HUES6 (cell line): ENCODE data around the gene CPAMD8.
"Not testable (repeated sequence)": the region's sequence is repeated elsewhere in the genome, so short reads cannot be mapped to it uniquely, and the experiment has no call there.

Experiments
- H3K27ac ChIP-seq: 2 replicates; pipeline ENCODE4 v1.7.0; 2013; ENCODE audit warnings: low read depth, mild to moderate bottlenecking, low read length, inconsistent platforms
- H3K27me3 ChIP-seq: 2 replicates; pipeline ENCODE4 v1.6.1; 2013; ENCODE audit warnings: low read length; ENCODE audit not compliant: control insufficient read depth, insufficient read depth
- H3K36me3 ChIP-seq: 2 replicates; pipeline ENCODE4 v1.6.1; 2013; ENCODE audit warnings: low read length; ENCODE audit not compliant: control insufficient read depth, insufficient read depth
- H3K4me1 ChIP-seq: 2 replicates; pipeline ENCODE4 v1.6.1; 2013; ENCODE audit warnings: low read length; ENCODE audit not compliant: control insufficient read depth, insufficient read depth
- H3K4me3 ChIP-seq: 2 replicates; pipeline ENCODE4 v1.5.1; 2013; ENCODE audit warnings: low read depth, low read length
- H3K9ac ChIP-seq: one replicate; pipeline ENCODE4 v1.6.1; 2013; ENCODE audit warnings: mild to moderate bottlenecking, low read length
- H3K9me3 ChIP-seq: 2 replicates; pipeline ENCODE4 v1.6.1; 2013; ENCODE audit warnings: low read depth, low read length; ENCODE audit not compliant: control insufficient read depth, insufficient read depth

Gene CPAMD8

GRCh38 chr19:16960996-16961822 is 65.4 kb downstream of the CPAMD8 start:
- not testable (repeated sequence) for H3K36me3 ChIP-seq, H3K27me3 ChIP-seq, H3K9me3 ChIP-seq
- H3K4me1 ChIP-seq, result peaks cover 11% of the 10 kb centered on the region
- peak overlapping the region; percentile 48 for H3K4me3 ChIP-seq
- peak overlapping the region; percentile 81 for H3K9ac ChIP-seq
- peak overlapping the region; percentile 76 for H3K27ac ChIP-seq

- not testable (repeated sequence) for H3K27ac ChIP-seq, H3K9me3 ChIP-seq, H3K36me3 ChIP-seq, H3K9ac ChIP-seq, H3K27me3 ChIP-seq, H3K4me3 ChIP-seq
- H3K4me1 ChIP-seq, result peaks cover 11% of the 10 kb centered on the region
These were observed 68.3 kb downstream of the CPAMD8 start for GRCh38 chr19:16958277-16958676.

GRCh38 chr19:16957855-16958254 is 68.8 kb downstream of the CPAMD8 start:
- Histone ChIP-seq H3K9me3 (no peaks in the 10 kb centered on the region; the same call in 1 of the 2 replicates), H3K27ac (no peak overlapping the region)

GRCh38 chr19:16957151-16957701 is 69.4 kb downstream of the CPAMD8 start:
- Histone ChIP-seq H3K36me3 (no peaks in the 10 kb centered on the region), H3K4me3 (no peak overlapping the region), H3K9ac (no peak overlapping the region), H3K27ac (no peak overlapping the region), H3K9me3 (no peaks in the 10 kb centered on the region; the same call in 1 of the 2 replicates), H3K4me1 (peaks cover 11% of the 10 kb centered on the region), H3K27me3 (no peaks in the 10 kb centered on the region)

More at GRCh38 chr19:16957855-16958254, 68.8 kb downstream of the CPAMD8 start:
- Histone ChIP-seq H3K9ac (no peak overlapping the region), H3K27me3 (no peaks in the 10 kb centered on the region), H3K4me3 (no peak overlapping the region), H3K36me3 (no peaks in the 10 kb centered on the region), H3K4me1 (peaks cover 11% of the 10 kb centered on the region)

- Histone ChIP-seq H3K4me1 (no peaks in the 10 kb centered on the region), H3K27ac (no peak overlapping the region), H3K9me3 (no peaks in the 10 kb centered on the region), H3K4me3 (no peak overlapping the region), H3K9ac (no peak overlapping the region), H3K36me3 (no peaks in the 10 kb centered on the region), H3K27me3 (no peaks in the 10 kb centered on the region)
These were observed 71.4 kb downstream of the CPAMD8 start for GRCh38 chr19:16955161-16955560.

GRCh38 chr19:16952046-16952445 is 74.6 kb downstream of the CPAMD8 start:
- no peak overlapping the region for H3K9ac ChIP-seq
- H3K4me3 ChIP-seq, result no peak overlapping the region
- no peaks in the 10 kb centered on the region for H3K4me1 ChIP-seq
- no peaks in the 10 kb centered on the region for H3K27me3 ChIP-seq
- no peaks in the 10 kb centered on the region for H3K9me3 ChIP-seq
- H3K27ac ChIP-seq, result no peak overlapping the region
- H3K36me3 ChIP-seq, result no peaks in the 10 kb centered on the region

GRCh38 chr19:16951529-16951928 is 75.1 kb downstream of the CPAMD8 start:
- Histone ChIP-seq H3K4me3 (no peak overlapping the region), H3K4me1 (no peaks in the 10 kb centered on the region), H3K9ac (no peak overlapping the region), H3K9me3 (no peaks in the 10 kb centered on the region; the same call in 1 of the 2 replicates), H3K27ac (no peak overlapping the region), H3K27me3 (no peaks in the 10 kb centered on the region), H3K36me3 (no peaks in the 10 kb centered on the region)

GRCh38 chr19:16949496-16950023 is 77.0 kb downstream of the CPAMD8 start:
- Histone ChIP-seq H3K4me1 (peaks cover 6% of the 10 kb centered on the region; the same call in 1 of the 2 replicates), H3K9ac (no peak overlapping the region), H3K4me3 (no peak overlapping the region), H3K9me3 (no peaks in the 10 kb centered on the region; the same call in 1 of the 2 replicates), H3K36me3 (no peaks in the 10 kb centered on the region), H3K27me3 (no peaks in the 10 kb centered on the region), H3K27ac (no peak overlapping the region)

- peaks cover 6% of the 10 kb centered on the region; the same call in 1 of the 2 replicates for H3K4me1 ChIP-seq
- H3K9me3 ChIP-seq, result no peaks in the 10 kb centered on the region; the same call in 1 of the 2 replicates
- H3K4me3 ChIP-seq, result no peak overlapping the region
- no peaks in the 10 kb centered on the region for H3K36me3 ChIP-seq
- no peak overlapping the region for H3K27ac ChIP-seq
- H3K27me3 ChIP-seq, result no peaks in the 10 kb centered on the region
- H3K9ac ChIP-seq, result no peak overlapping the region
These were observed 79.4 kb downstream of the CPAMD8 start for GRCh38 chr19:16946951-16947940.

- Histone ChIP-seq H3K4me1 (peaks cover 6% of the 10 kb centered on the region; the same call in 1 of the 2 replicates), H3K27ac (no peak overlapping the region), H3K4me3 (no peak overlapping the region), H3K36me3 (no peaks in the 10 kb centered on the region), H3K9me3 (no peaks in the 10 kb centered on the region; the same call in 1 of the 2 replicates), H3K27me3 (no peaks in the 10 kb centered on the region), H3K9ac (no peak overlapping the region)
These were observed 80.7 kb downstream of the CPAMD8 start for GRCh38 chr19:16945762-16946465.
